GM04504 (cell line): ENCODE data around the gene TEX19.

Experiments
- DNase-seq: peaks from one replicate; pipeline ENCODE4 v3.0.0-alpha.2; 2012; ENCODE audit warnings: low read depth

Gene TEX19

GRCh38 chr17:82321947-82322466, 37.0 kb upstream of the TEX19 start:
- DNase-seq, result no peak

- DNase-seq, result no peak
Observed at GRCh38 chr17:82322526-82323453, 36.3 kb upstream of the TEX19 start.

- DNase-seq, result no peak
Observed at GRCh38 chr17:82323514-82324234, 35.4 kb upstream of the TEX19 start.

GRCh38 chr17:82324566-82325285, 34.3 kb upstream of the TEX19 start:
- DNase-seq, result no peak

- no peak for DNase-seq
Observed at GRCh38 chr17:82325286-82326180, 33.5 kb upstream of the TEX19 start.

- no peak for DNase-seq
Observed at GRCh38 chr17:82327289-82327688, 31.8 kb upstream of the TEX19 start.

GRCh38 chr17:82327757-82328140, 31.3 kb upstream of the TEX19 start:
- no peak for DNase-seq

- DNase-seq, result no peak
Observed at GRCh38 chr17:82328141-82328993, 30.7 kb upstream of the TEX19 start.

GRCh38 chr17:82328994-82329507, 30.0 kb upstream of the TEX19 start:
- DNase-seq, result no peak

GRCh38 chr17:82329683-82330321, 29.2 kb upstream of the TEX19 start:
- DNase-seq, result no peak

- no peak for DNase-seq
Observed at GRCh38 chr17:82330322-82331239, 28.5 kb upstream of the TEX19 start.

GRCh38 chr17:82331345-82331939, 27.6 kb upstream of the TEX19 start:
- no peak for DNase-seq

- DNase-seq, result no peak
Observed at GRCh38 chr17:82332669-82333278, 26.3 kb upstream of the TEX19 start.

GRCh38 chr17:82333279-82334171, 25.5 kb upstream of the TEX19 start, which contains the start of gene SECTM1:
Gene SECTM1 (minus strand): TSS chr17:82333766. CDS start chr17:82327240, 6,526 bp downstream.
- no peak for DNase-seq

- DNase-seq, result no peak
Observed at GRCh38 chr17:82334204-82334621, 24.8 kb upstream of the TEX19 start.

- no peak for DNase-seq
Observed at GRCh38 chr17:82334622-82335394, 24.2 kb upstream of the TEX19 start.
